Osteocyte (in vitro differentiated cells): Measurements from ENCODE around the gene TRH. TPM values are rescaled to one million over a fixed set of nuclear protein-coding genes. Genes with fewer than 3 reads are reported as not detected.

Experiments used
- DNase-seq: peaks from one replicate; pipeline ENCODE4 v3.0.0; 2021; ENCODE audit warnings: mixed read lengths; ENCODE audit not compliant: unreplicated experiment; ENCODE audit errors: extremely low spot score
- H3K27ac Mint-ChIP-seq: one replicate; pipeline ENCODE4 v1.8.0; 2021; ENCODE audit warnings: mild to moderate bottlenecking, mixed read lengths; ENCODE audit not compliant: unreplicated experiment
- H3K27me3 Mint-ChIP-seq: one replicate; pipeline ENCODE4 v1.8.0; 2021; ENCODE audit warnings: mixed read lengths; ENCODE audit not compliant: unreplicated experiment
- H3K36me3 Mint-ChIP-seq: one replicate; pipeline ENCODE4 v1.8.0; 2021; ENCODE audit warnings: mixed read lengths; ENCODE audit not compliant: unreplicated experiment
- H3K4me1 Mint-ChIP-seq: one replicate; pipeline ENCODE4 v1.8.0; 2021; ENCODE audit warnings: mixed read lengths; ENCODE audit not compliant: unreplicated experiment
- H3K4me3 Mint-ChIP-seq: one replicate; pipeline ENCODE4 v1.8.0; 2021; ENCODE audit warnings: mild to moderate bottlenecking, moderate library complexity, mixed read lengths; ENCODE audit not compliant: unreplicated experiment
- H3K9me3 Mint-ChIP-seq: one replicate; pipeline ENCODE4 v1.8.0; 2021; ENCODE audit warnings: mixed read lengths; ENCODE audit not compliant: unreplicated experiment
- CTCF ChIP-seq: fragments of 200-600 bp; sonication (generic); IDR thresholded peaks from 2 replicates; pipeline ENCODE4 v1.5.0; 2021; ENCODE audit warnings: antibody characterized with exemption, mild to moderate bottlenecking, moderate library complexity
- total RNA-seq: library from RNA; stranded (reverse); gene quantifications from 2 replicates; pipeline ENCODE4 v1.2.1, GENCODE V29; 2021

TRH gene
- total RNA-seq, 1 donor from 2014 or later: not detected

DNA sequence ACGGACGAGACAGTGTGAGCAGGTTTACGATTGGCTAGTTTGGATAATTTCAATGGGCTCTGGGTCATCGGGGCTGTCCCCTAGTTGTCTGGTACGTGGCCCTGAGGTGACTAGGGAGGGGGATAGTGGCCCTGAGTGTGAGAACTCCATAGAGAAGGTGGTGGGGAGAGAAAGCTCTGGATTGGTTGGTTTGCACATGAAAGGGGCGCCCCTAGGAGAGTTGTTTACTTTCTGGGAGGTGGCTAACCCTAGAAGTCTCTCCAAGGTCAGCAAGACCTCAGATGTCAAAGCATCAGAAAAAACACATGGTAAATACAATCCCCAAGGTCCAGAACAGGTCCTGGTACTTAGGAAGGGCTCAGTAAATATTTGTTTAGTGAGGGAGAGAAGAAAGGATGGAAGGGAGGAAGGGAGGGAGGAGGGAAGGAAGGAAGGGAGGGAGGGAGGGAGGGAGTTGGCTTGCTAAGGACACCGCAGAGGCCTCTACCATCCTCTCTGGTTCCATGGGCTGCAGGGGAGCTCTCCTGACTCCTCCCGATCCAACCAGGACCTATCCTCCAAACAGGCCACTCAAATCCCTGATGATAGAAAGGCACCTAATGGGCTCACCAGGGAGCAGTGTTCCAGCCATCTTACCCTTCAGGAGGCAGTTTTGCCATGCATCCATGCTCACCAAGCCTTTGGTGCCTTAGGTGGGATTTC lies 3.0 kb upstream of the TRH start:
- TF ChIP-seq CTCF: no peak
- peaks cover 9% of the 10 kb centered on the region for H3K4me1 Mint-ChIP-seq
- H3K4me3 Mint-ChIP-seq: no peak overlapping the region
- H3K9me3 Mint-ChIP-seq: no peaks in the 10 kb centered on the region
- no peak for DNase-seq
- H3K27me3 Mint-ChIP-seq: peaks cover 80% of the 10 kb centered on the region
- no peak overlapping the region for H3K27ac Mint-ChIP-seq
- no peaks in the 10 kb centered on the region for H3K36me3 Mint-ChIP-seq

- TF ChIP-seq CTCF: no peak
- no peak overlapping the region for H3K27ac Mint-ChIP-seq
Observed at GRCh38 chr3:129972301-129972700, 2.2 kb upstream of the TRH start.

GRCh38 chr3:129973853-129974563 lies 512 bp upstream of the TRH start:
- no peak for DNase-seq
- Mint-ChIP-seq H3K27me3 (peaks cover 77% of the 10 kb centered on the region), H3K9me3 (no peaks in the 10 kb centered on the region), H3K36me3 (no peaks in the 10 kb centered on the region), H3K27ac (no peak overlapping the region), H3K4me1 (peaks cover 9% of the 10 kb centered on the region), H3K4me3 (peak overlapping the region; percentile 49)
- TF ChIP-seq CTCF: no peak

More at GRCh38 chr3:129972301-129972700, 2.2 kb upstream of the TRH start:
- Mint-ChIP-seq H3K9me3 (no peaks in the 10 kb centered on the region), H3K36me3 (no peaks in the 10 kb centered on the region), H3K27me3 (peaks cover 77% of the 10 kb centered on the region), H3K4me1 (peaks cover 9% of the 10 kb centered on the region), H3K4me3 (no peak overlapping the region)
- no peak for DNase-seq

DNA sequence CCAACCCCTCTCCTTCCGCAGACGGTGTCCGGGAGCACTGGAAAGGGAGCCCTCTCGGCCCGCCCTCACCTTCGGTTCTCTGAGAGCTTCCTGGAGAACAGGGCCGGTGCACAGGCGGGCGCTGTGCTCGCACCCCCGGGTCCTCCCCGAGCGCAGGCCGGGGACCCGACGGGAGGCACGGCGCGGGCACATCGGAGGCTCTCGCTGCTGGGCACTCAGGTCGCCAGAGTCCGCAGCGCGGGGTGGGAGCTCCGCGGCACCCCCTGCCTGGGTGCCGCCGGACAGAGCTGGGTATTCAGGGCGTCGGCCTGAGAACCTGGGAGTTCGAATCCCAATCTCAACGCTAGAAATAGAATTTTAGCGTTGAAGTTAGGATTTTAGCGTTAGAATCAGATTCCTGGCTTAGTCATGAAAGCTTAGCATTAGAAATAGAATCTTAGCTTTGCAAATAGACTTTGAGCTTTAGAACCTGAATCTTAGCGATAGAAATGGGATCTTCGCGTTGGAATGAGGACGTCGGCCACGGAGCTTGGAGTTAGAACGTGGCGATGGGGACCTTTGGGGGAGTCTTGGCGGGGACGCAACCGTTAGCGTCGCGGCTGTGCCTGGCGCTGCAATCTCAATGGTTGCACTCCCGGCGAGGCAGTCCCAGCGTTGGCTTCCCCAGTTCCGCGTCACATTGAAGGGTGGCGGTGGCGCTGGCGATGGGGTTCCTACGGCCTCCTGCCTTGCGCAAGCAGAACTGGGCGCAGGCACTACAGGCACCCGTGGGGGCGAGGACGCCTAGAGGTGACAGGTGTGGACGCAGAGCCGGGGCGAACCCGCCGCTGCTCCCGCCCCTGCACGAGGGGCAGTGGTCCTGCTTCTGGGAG lies 549 bp downstream of the TRH start:
- Mint-ChIP-seq H3K27ac (no peak overlapping the region), H3K9me3 (no peaks in the 10 kb centered on the region), H3K4me3 (peak overlapping the region; percentile 39), H3K27me3 (peaks cover 82% of the 10 kb centered on the region), H3K36me3 (no peaks in the 10 kb centered on the region), H3K4me1 (peaks cover 9% of the 10 kb centered on the region)
- DNase-seq: no peak
- TF ChIP-seq CTCF: no peak

GRCh38 chr3:129975705-129976048 lies 1.2 kb downstream of the TRH start:
- Mint-ChIP-seq H3K27me3 (peaks cover 86% of the 10 kb centered on the region), H3K27ac (no peak overlapping the region), H3K9me3 (no peaks in the 10 kb centered on the region), H3K36me3 (no peaks in the 10 kb centered on the region), H3K4me3 (no peak overlapping the region), H3K4me1 (peaks cover 9% of the 10 kb centered on the region)
- TF ChIP-seq CTCF: no peak
- no peak for DNase-seq
